GM19455 (cell line): ENCODE data around the gene SRM.
"Not testable (repeated sequence)": the region's sequence is repeated elsewhere in the genome, so short reads cannot be mapped to it uniquely, and the experiment has no call there.

Experiments
- ATAC-seq: cut with Tn5 transposase; IDR thresholded peaks from one replicate; pipeline ENCODE4 v1.9.1; 2021; ENCODE audit not compliant: unreplicated experiment

Gene SRM

DNA sequence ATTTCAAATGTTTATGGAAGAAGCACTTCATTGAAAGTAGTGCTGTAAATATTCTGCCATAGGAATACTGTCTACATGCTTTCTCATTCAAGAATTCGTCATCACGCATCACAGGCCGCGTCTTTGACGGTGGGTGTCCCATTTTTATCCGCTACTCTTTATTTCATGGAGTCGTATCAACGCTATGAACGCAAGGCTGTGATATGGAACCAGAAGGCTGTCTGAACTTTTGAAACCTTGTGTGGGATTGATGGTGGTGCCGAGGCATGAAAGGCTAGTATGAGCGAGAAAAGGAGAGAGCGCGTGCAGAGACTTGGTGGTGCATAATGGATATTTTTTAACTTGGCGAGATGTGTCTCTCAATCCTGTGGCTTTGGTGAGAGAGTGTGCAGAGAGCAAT, 36.6 kb downstream of the SRM start:
- ATAC-seq = no peak

DNA sequence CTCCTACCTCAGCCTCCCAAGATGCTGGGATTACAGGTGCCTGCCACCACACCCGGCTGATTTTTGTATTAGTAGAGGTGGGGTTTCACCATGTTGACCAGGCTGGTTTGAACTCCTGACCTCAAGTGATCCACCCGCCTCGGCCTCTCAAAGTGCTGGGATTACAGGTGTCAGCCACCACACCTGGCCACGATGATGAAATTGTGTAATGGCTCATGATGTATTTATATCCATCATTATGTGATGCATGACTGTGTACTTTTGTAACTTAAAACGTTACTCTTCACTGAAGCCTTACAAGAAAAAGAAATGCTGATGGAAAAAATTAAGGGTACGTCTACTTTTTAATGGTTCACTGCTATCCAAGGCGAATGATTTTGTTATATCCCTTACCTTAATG, 39.8 kb downstream of the SRM start:
- ATAC-seq = no peak

DNA sequence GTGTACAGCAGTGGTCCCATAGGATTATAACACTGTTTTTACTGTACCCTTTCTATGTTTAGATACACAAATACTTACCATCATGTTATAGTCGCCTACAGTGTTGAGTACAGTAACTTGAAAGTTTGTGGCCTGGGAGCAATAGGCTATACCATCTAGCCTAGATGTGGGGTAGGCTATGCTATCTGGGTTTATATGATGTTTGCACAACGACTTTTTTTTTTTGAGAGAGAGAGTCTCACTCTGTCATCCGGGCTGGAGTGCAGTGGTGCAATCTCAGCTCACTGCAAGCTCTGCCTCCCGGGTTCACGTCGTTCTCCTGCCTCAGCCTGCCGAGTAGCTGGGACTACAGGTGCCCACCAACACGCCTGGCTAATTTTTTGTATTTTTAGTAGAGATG, 40.5 kb downstream of the SRM start:
- not testable (repeated sequence) for ATAC-seq

DNA sequence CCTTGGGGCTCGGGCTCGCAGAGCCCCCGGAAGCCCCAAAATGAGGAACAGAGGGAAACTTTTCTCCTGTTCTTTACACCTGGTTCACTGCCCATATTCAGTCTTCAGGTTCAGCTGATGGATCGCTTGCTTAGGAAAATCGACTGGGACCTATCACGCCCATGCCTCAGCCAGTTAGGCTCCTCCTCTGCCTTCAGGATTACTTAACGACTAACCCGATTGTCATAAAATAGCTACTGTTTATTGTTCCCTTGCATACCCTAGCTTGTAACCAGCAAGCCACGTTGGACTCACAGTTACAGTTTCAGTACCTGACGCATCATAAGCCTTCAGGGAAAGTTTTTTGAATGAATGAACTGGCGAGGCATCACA, 46.7 kb downstream of the SRM start:
- ATAC-seq = no peak

DNA sequence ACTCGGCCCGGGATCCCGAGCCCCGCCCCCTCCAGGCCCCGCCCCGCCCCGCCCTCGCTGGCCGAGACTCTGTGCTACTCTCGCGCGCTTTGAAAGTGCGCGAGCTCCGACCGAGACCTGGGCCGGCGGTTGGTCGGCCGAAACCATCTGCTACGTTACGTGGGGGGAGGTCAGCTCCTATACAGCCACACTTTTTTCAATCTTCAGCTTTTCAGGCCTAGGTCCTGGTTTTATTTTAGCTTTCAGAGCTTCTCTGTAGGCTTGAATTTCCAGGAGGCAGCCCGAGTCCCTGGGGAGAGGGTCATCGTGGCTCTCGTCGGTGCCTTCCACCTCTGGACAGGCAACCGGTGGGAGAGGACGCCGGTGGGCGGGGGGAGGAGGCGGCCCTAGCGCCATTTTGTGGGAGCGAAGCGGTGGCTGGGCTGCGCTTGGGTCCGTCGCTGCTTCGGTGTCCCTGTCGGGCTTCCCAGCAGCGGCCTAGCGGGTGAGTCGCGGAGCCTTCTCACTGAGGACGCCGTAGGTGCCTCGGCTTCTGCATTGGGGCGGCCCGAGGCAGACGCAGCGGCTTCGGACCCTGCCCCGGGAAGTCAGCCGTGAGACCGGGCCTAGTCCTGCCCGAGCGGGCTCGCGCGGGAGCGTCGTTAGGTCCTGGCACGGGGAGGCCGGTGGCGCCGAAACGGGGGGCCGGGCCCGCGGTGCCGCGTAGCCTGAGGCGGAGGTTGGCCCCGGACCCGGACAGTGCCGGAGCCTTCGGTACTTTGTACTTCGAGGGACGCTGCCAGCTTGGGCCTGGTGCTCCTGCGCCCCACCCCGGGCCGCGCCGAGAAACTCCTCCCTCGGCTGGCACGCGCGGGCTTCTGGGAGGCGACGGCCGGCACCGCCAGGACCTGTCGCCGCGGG, 47.3 kb downstream of the SRM start, which contains the start of gene TARDBP:
TSS of gene TARDBP (plus strand) at position 395 of the 900 bp plus-strand sequence. CDS start 1,074 bp downstream, outside the sequence.
- peak; percentile 90 for ATAC-seq
